HepG2 (cell line): ENCODE results near the gene LLGL2. TPM values are rescaled to one million over a fixed set of nuclear protein-coding genes. Genes with fewer than 3 reads are reported as not detected.

Experiments
- AKNA ChIP-seq: sonication (generic); formaldehyde crosslinking; IDR thresholded peaks from 2 replicates; pipeline ENCODE4 v1.4.0; 2020; ENCODE audit warnings: missing genetic modification reagents, borderline replicate concordance
- CC2D1A ChIP-seq: sonication (generic); formaldehyde crosslinking; IDR thresholded peaks from 2 replicates; pipeline ENCODE4 v1.8.1; 2023; ENCODE audit warnings: mild to moderate bottlenecking, missing genetic modification reagents
- DNMT1 ChIP-seq: sonication (generic); formaldehyde crosslinking; IDR thresholded peaks from 2 replicates; pipeline ENCODE4 v1.5.1; 2020; ENCODE audit warnings: mild to moderate bottlenecking, missing genetic modification reagents
- GABPA ChIP-seq, 2 experiments: IDR thresholded peaks; 2 replicates each; pipeline ENCODE4 v1.6.1; 2011 to 2016; ENCODE audit warnings: low read depth in 2 of 2, low read length in 1 of 2, missing biosample characterization in 1 of 2, missing genetic modification characterization in 1 of 2
- GATAD1 ChIP-seq: IDR thresholded peaks from 2 replicates; pipeline ENCODE4 v1.6.1; 2016; ENCODE audit warnings: missing genetic modification reagents, missing compliant biosample characterization
- GLI4 ChIP-seq: sonication (generic); formaldehyde crosslinking; IDR thresholded peaks from 2 replicates; pipeline ENCODE4 v1.5.1; 2020; ENCODE audit warnings: missing genetic modification reagents, mild to moderate bottlenecking, moderate library complexity, borderline replicate concordance
- HIC2 ChIP-seq: sonication (generic); formaldehyde crosslinking; IDR thresholded peaks from 2 replicates; pipeline ENCODE4 v1.9.0; 2022; ENCODE audit warnings: low read depth, missing genetic modification reagents
- KLF13 ChIP-seq: sonication (generic); formaldehyde crosslinking; IDR thresholded peaks from 2 replicates; pipeline ENCODE4 v1.4.0; 2020; ENCODE audit warnings: mild to moderate bottlenecking, missing genetic modification reagents
- MAZ ChIP-seq, 2 experiments: sonication (generic) in 1 of 2; formaldehyde crosslinking in 1 of 2; IDR thresholded peaks; 2 replicates each; pipeline versions ENCODE4 v1.5.0 to v1.6.1; 2012 to 2020; ENCODE audit warnings: low read depth in 2 of 2, mild to moderate bottlenecking in 2 of 2, borderline replicate concordance in 1 of 2, improper control_type of control experiment in 1 of 2, low read length in 1 of 2, missing genetic modification reagents in 1 of 2, moderate library complexity in 1 of 2
- MZF1 ChIP-seq: sonication (generic); formaldehyde crosslinking; IDR thresholded peaks from 2 replicates; pipeline ENCODE4 v1.8.1; 2023; ENCODE audit warnings: mild to moderate bottlenecking, missing genetic modification reagents, borderline replicate concordance
- NFIC ChIP-seq: IDR thresholded peaks from 2 replicates; pipeline ENCODE4 v1.6.1; 2012; ENCODE audit warnings: mild to moderate bottlenecking, low read length, inconsistent platforms
- NONO ChIP-seq, 2 experiments: fragments of 450-650 bp in 1 of 2; sonication (generic) in 1 of 2; formaldehyde crosslinking in 1 of 2; IDR thresholded peaks in 1 of 2; conservative IDR thresholded peaks in 1 of 2; 2 replicates each; pipeline versions ENCODE4 v1.6.1 to v1.8.0; 2017 to 2022; ENCODE audit warnings: mild to moderate bottlenecking in 1 of 2, missing genetic modification reagents in 1 of 2, moderate library complexity in 1 of 2
- PAX8 ChIP-seq: sonication (generic); formaldehyde crosslinking; IDR thresholded peaks from 2 replicates; pipeline ENCODE4 v1.8.0; 2022; ENCODE audit warnings: mild to moderate bottlenecking, missing genetic modification reagents, borderline replicate concordance
- PHF20 ChIP-seq: sonication (generic); formaldehyde crosslinking; IDR thresholded peaks from 2 replicates; pipeline ENCODE4 v1.5.0; 2020; ENCODE audit warnings: mild to moderate bottlenecking, missing genetic modification reagents
- PPARG ChIP-seq: conservative IDR thresholded peaks from 2 replicates; pipeline ENCODE4 v1.6.1; 2016; ENCODE audit warnings: missing biosample characterization, missing genetic modification reagents
- RFX1 ChIP-seq: fragments of 450-650 bp; IDR thresholded peaks from 2 replicates; pipeline ENCODE4 v1.6.1; 2017
- SETDB1 ChIP-seq: sonication (generic); formaldehyde crosslinking; IDR thresholded peaks from 2 replicates; pipeline ENCODE4 v1.5.1; 2020; ENCODE audit warnings: missing genetic modification reagents, mild to moderate bottlenecking, borderline replicate concordance
- SMARCC2 ChIP-seq: fragments of 450-650 bp; IDR thresholded peaks from 2 replicates; pipeline ENCODE4 v1.6.1; 2017; ENCODE audit warnings: antibody characterized with exemption, mild to moderate bottlenecking
- THAP11 ChIP-seq: IDR thresholded peaks from 2 replicates; pipeline ENCODE4 v1.6.1; 2016; ENCODE audit warnings: missing biosample characterization, missing genetic modification reagents
- TMF1 ChIP-seq: sonication (generic); formaldehyde crosslinking; IDR thresholded peaks from 2 replicates; pipeline ENCODE4 v1.8.1; 2022; ENCODE audit warnings: low read depth, missing genetic modification reagents
- ZNF264 ChIP-seq: sonication (generic); formaldehyde crosslinking; IDR thresholded peaks from 2 replicates; pipeline ENCODE4 v1.4.0; 2020; ENCODE audit warnings: missing genetic modification reagents
- ZNF451 ChIP-seq: sonication (generic); formaldehyde crosslinking; IDR thresholded peaks from 2 replicates; pipeline ENCODE4 v1.5.0; 2020; ENCODE audit warnings: mild to moderate bottlenecking, missing genetic modification reagents
- ZNF672 ChIP-seq: sonication (generic); formaldehyde crosslinking; IDR thresholded peaks from 2 replicates; pipeline ENCODE4 v1.8.1; 2022; ENCODE audit warnings: missing genetic modification reagents
- ZNF709 ChIP-seq: sonication (generic); formaldehyde crosslinking; IDR thresholded peaks from 2 replicates; pipeline ENCODE4 v1.5.0; 2020; ENCODE audit warnings: mild to moderate bottlenecking, missing genetic modification reagents
- polyA plus RNA-seq, 8 experiments: library from polyadenylated mRNA; depleted of rRNA in 3 of 8; stranded (reverse) in 7 of 8; unstranded in 1 of 8; fragments of >200 nt; fragmentation: Illumina TruSeq in 4 of 8; extraction: Trizol in 4 of 8; gene quantifications; 2 replicates each; pipeline versions ENCODE4 v1.2.1 to v1.2.3, GENCODE V29; 2011 to 2016; ENCODE audit warnings: low read depth in 4 of 8, missing spikeins in 1 of 8, mixed read lengths in 1 of 8; ENCODE audit not compliant: insufficient read depth in 1 of 8
- total RNA-seq, 5 experiments: library from RNA; depleted of rRNA; stranded (reverse); fragments of >200 nt; fragmentation: Illumina TruSeq; extraction: Trizol; gene quantifications; 2 replicates each; pipeline ENCODE4 v1.2.3, GENCODE V29; 2016; ENCODE audit warnings: low read depth in 1 of 5

Gene LLGL2
- total and polyA plus RNA-seq, 2 of the 13 experiments (the other 11 are each of a cell fraction or from before 2014, with no cell fraction given), result 83.0 to 86.7 TPM

- TF ChIP-seq SETDB1 (no peak), NFIC (no peak), ZNF264 (no peak), RFX1 (no peak), MAZ (IDR thresholded peaks at IDR 0.05; ENCODE audit: borderline replicate concordance, low read depth, low read length) (no peak; the same call in 1 of the 2 replicates), MAZ (CRISPR knock-in tag; IDR thresholded peaks at IDR 0.05; ENCODE audit: low read depth) (0 out of 2 replicates have a peak, but pooled peaks have one; percentile 38), GLI4 (no peak), TMF1 (no peak), PPARG (CRISPR knock-in tag) (peak; percentile 64), ZNF451 (CRISPR knock-in tag) (no peak), NONO (IDR thresholded peaks at IDR 0.05) (no peak), NONO (CRISPR knock-in tag; conservative IDR thresholded peaks at IDR 0.05) (peak; percentile 20; the same call in 1 of the 2 replicates), MZF1 (CRISPR knock-in tag) (no peak), SMARCC2 (no peak), GABPA (IDR thresholded peaks at IDR 0.05; ENCODE audit: low read depth, low read length) (no peak), GABPA (CRISPR knock-in tag; IDR thresholded peaks at IDR 0.05; ENCODE audit: low read depth) (no peak), GATAD1 (no peak), THAP11 (CRISPR knock-in tag) (no peak), KLF13 (CRISPR knock-in tag) (no peak), ZNF709 (CRISPR knock-in tag) (no peak), AKNA (CRISPR knock-in tag) (no peak), ZNF672 (CRISPR knock-in tag) (no peak), PAX8 (CRISPR knock-in tag) (no peak), HIC2 (CRISPR knock-in tag) (peak; percentile 97), PHF20 (no peak), CC2D1A (CRISPR knock-in tag) (no peak), DNMT1 (CRISPR knock-in tag) (no peak)
Observed at GRCh38 chr17:75504347-75505151, 20.9 kb upstream of the LLGL2 start (continued).
